SKM-1 (cell line): ENCODE data around the gene DNAJC15.
"Not testable (repeated sequence)": the region's sequence is repeated elsewhere in the genome, so short reads cannot be mapped to it uniquely, and the experiment has no call there.

ENCODE experiments used
- DNase-seq: peaks from one replicate; lab custom pipeline; 2025; ENCODE audit not compliant: unreplicated experiment; lab: John Stamatoyannopoulos, UW

The DNAJC15 gene

DNA sequence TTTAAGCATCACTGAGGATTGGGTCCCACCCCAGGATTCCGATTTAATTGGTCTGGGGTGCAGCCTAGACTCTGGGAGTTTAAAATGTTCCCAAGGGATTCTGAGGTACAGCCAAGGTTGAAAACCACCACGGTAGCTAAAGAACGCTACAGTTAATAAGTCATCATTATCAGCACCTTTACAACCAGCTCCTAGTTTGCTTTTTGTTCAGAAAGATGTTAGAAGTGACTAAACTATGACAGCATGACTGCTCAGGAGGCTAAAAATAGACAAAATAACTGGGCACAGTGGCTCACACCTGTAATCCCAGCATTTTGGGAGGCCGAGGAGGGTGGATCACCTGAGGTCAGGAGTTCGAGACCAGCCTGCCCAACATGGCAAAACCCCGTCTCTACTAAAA lies 19.7 kb upstream of the DNAJC15 start:
- DNase-seq = no peak

DNA sequence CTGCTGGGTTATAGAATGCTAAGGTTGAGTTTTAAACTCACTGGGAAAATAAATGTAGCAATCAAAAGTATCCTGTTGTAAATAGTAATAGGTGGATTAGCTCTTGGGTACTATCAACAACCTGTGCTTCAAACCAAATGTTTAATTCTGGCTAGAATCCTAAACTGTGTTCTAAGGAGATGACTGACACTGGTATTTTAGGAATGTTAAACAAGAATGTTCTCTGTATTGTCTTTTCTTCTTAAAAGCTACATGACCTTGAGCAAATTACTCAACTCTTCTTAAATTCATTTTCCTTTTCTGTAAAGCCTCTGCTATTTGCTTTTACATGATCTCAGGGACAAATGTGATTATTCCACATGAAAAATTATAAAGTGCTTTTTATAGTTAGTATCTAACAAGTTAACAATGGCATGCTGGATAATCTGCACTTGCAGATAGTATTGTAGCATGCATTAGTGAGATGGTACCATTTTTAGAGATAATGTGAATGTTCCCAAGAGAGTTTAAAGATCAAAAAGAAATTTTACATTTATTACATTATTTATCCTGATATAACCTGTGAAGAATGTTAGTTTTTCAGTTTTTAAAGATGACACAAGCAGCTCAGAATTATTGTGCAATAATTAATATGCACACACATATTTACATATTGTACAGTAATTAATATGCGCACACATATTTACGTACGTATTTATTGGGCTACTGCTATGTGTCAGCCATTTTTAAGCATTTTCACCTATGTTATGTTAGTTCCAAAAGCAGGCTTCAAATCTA lies 17.7 kb upstream of the DNAJC15 start:
- no peak for DNase-seq

DNA sequence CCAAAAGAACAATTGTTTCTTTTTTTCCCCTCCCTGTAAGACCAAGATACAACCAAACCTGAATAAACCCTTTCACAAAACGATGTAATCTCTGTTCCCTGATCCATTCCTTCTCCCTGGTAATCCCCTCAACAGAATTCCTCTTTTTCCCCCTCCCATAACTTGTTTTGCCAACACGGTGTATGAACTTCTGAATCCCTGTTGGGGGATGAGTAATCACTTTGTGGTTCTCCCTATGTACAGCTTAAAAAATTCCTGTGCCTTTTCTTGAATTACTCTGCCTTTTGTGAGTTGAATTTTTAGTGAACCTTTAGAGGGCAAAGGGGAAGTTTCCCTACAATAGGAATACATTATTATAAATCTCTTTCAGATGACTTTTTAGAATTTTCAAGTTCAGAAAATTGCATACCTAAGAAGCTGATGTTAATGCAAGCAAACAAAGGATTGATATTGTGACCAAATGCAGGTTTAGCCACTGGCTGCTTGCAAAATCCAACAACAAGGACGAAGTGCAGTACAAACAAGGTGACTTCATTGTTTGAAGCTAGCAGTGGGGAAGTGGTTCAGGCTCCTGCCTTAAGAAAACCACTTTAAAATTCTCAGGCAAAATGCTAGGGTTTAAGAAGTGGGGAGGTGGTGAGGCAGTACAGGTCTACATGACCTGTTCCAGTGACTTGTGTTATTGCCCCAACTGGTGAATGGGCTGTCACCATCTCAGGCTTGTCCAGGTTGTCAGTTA lies 16.3 kb upstream of the DNAJC15 start:
- DNase-seq = no peak

DNA sequence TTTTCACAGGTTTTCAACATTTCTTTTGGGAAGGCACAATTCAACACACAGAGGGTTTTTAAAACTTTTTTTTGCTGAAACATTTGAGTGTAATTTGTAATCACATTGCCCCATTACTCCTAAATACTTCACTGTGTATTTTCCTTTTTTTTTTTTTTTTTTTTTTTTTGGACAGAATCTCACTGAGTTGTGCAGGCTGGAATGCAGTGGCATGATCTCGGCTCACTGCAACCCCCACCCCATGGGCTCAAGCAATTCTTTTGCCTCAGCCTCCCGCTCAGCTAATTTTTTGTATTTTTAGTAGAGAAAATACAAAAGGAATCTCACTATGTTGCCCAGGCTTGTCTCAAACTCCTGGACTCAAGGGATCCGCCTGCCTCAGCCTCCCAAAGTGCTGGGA lies 14.8 kb upstream of the DNAJC15 start:
- no peak for DNase-seq

DNA sequence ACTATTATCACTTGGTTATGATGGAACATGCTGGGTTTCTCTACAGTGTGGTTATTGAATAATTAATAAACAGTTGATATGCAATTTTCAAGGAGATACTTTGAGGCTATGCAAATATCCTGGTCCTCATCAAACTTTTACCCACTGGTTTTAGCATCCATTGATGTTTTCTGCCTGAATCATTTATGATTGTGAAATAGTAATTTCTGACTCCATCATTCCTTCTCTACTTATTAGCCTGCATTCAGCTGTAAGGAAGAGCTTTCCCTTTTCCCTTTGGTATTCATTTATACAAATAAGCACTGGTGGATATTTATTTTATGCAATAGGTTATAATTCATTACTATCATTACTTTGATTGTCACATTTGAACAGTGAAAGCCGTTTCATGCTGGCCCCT lies 13.9 kb upstream of the DNAJC15 start:
- DNase-seq = no peak

DNA sequence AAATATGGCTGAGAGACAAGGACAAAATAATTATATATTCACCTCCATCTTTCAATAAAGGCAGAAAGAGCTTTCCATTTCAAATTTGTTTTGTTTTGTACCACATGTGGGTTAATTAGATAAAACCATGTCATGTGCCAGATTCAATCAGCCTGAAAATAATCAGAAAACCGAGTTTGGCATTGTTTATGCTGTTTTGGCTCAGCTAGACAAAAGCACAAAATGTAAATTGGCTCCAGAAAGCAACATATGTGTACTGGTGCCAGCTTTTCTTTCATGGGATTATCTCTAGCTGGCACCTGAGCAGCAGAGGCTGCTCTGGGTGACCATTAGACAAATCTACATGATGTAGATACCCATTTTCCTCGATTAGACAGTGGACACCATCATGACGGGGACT lies 9.2 kb upstream of the DNAJC15 start:
- DNase-seq = no peak

DNA sequence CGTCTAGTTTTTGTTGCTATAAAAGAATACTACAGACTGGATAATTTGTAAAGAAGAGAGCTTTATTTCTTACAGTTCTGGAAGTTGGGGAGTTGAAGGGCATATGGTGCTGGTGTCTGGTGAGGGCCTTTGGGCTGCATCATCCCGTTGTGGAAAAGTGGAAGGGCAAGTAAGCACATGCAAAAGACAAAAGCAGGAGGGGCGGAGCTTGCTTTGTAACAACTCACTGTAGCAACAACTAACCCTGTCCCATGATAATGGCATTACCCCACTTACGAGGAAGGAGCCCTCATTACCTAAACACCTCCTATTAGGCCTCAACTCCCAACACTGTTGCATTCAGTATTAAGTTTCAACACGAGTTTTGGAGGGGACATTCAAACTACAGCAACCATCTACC lies 7.2 kb upstream of the DNAJC15 start:
- no peak for DNase-seq

DNA sequence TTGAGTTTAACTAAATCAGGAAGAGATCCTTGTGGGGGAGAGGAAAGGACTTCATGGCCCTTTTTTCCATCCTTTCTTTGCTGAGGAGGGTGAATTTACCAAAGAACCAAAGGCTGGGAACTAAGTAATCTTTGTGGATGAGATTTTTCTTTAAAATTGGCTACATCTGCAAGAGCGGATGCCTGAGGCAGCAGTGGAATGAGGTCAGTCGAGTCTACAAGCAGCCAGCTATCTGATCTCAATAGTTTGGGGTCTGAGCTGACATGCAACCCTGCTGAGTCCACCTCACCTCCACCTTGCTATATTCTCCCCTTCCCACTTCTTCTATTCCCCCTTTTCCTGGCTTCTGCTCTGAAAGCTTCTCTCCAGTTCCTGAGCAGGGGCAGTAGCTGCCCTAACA lies 3.6 kb upstream of the DNAJC15 start:
- no peak for DNase-seq

DNA sequence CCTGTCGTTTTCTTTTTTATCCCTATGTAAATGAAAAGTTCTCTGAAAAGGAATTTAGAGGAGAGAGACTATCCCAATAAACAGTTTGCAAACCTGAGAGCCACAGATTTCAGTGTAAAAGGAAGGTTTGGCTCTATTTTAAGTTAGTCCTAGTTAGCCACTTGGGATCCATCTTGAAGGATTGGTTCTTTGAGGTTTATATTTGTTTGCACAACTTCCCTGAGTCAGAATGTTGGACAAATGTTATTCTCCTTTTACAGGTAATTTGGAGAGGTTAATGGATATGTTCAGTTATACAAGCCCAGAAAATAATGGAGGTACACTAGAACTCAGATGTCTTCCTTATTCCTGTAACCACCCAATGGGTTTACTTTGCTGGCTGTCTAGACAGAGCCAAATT lies 2.6 kb upstream of the DNAJC15 start:
- no peak for DNase-seq

DNA sequence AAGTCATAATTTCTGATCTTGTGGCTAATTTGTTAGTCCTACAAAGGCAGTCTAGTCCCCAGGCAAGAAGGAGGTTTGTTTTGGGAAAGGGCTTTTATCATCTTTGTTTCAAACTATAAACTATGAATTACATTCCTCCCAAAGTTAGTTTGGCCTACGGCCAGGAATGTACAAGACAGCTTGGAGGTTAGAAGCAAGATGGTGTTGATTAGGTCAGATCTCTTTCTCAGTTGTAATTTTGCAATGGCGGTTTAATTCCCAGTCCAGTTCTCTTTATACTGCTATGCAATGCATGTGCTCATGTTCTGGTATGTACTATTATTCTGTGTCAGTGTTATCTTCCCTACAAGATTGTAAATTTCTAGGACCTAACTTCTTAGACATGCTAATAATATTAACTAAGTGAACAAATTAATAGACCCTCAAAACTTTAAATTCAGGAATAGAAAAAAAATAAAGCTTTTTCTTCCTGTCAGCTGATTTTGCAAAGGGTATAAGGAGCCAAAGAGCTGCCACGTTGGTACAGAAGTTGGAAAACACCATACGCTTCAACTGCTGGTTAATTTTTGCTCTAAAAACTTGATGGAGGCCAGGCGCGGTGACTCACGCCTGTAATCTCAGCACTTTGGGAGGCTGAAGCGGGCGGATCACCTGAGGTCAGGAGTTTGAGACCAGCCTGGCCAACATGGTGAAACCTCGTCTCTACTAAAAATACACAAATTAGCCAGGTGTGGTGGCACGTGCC lies 1.3 kb upstream of the DNAJC15 start:
- no peak for DNase-seq

DNA sequence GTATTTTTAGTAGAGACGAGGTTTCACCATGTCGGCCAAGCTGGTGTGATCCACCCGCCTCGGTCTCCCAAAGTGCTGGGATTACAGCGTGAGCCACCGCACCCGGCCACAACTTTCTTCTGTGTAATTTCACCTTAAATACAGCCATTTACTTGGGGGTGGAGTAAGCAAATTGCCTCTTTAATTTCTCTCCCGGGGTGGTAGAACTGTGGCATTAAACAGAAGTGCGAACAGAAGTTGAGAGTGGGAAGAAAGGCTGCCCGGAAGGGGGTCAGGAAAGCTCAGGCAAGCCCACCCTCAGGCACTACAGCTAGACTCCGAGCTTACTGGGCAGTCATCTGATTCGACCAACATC lies 475 bp upstream of the DNAJC15 start:
- no peak for DNase-seq

DNA sequence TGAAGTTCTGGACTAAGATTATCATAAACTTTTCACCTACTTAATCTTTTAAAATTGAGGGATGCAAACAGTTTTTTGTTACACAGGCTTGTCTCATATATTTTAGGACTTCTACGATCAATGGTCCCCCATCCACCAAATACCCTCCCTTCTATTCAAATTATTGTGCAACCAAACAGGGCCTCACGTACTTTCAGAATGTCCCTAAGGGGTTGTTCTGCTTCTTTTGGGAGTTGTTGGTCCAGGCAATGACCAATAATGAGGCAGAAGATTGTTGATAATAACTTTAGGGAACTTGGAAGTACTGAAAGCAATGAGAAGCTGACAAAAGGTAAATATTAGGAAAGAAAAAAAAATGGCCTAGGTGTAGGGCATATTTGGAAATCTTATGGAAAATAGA lies 2.9 kb downstream of the DNAJC15 start:
- no peak for DNase-seq

DNA sequence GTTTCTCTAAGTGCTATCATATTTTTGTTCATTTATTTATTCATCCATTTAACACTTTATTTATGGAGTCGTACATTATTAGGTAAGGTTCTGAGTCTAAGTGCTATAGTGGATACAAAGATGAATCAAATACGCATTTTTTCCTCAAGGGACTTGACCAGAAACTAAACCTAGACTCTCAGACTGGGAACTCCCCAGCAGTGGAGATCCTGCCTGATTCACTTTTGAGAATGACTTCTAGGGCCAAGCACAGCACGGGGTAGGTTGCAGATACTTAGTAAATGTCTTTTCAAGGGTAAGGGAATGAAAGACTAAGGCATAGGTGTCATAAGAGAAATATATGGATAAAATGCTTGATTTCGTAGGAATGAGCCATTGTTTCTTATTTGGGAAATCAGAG lies 7.2 kb downstream of the DNAJC15 start:
- DNase-seq = no peak

DNA sequence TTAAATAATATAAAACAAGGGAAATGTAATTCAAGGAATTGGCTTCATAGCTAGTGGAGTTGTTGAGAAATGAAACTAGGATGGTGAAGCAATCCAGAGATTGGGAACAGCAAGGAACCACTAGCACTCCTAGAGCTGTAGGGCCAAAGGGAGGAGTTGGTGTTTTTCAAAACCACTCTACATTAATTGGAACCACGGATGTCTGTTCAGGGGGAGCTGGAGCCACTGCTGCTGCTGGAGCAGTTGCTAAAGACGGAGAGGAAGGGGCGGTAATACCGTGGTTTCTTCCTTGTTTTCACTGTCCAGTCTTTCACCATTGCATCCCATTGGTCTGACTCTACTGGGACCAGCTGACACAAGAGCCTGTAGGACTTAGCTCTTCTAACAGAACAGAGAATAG lies 8.5 kb downstream of the DNAJC15 start:
- DNase-seq = no peak

DNA sequence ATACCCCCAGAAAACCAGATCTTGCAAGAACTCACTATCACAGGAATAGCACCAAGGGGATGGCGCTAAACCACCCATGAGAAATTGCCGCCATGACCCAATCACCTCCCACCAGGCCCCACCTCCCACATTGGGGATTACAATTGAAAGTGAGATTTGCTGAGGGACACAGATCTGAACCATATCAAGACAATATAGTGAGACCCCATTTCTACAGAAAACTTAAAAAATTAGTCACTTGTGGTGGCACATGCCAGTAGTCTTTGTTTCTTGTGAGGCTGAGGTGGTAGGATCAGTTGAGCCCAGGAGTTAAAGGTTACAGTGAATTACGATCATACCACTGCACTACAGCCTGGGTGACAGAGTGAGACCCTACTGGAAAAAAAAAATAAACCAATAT lies 9.7 kb downstream of the DNAJC15 start:
- DNase-seq = no peak

DNA sequence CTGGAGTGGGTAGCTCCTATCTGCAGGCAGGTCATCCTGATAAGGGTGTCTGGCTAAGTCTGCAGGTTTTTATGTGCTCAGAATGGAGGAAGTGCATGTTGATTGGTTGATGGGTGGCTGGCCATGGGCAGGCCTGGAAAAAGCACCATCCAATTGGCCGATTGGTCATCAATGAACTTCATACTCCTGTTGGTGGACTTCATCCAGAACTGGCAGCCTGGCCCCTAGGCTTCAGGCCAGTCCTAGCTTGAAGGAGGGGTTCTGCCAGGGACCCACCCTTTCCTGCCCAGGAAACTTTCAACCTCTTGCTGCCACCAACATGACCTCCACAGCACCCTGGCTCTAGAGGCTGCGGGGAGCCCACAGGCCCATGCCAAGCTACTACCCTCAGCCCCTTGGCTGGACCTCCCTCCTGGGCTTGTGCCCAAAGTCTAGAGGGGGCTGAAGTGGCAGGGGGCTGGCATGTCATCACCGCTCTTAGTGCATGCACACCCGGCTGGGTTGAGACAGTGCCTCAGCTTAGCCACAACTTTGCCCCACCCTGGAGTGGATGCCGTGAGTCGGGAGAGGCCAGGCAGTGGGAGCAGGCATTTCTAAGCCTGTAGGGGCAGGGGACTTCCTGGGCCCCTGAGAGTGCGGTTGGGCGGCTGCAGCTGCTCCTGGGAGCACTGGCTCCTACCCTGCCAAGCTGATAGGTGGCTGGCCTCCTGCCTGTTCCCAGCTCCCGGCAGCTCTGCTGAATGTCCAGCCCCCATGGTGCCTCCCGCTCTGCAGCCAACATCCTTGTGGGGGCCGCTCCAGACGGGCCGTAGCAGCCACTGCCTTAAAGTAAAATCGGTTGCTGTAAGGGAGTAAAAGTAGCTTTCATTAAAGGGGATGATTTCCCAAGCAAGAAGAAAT lies 13.2 kb downstream of the DNAJC15 start:
- DNase-seq = no peak

DNA sequence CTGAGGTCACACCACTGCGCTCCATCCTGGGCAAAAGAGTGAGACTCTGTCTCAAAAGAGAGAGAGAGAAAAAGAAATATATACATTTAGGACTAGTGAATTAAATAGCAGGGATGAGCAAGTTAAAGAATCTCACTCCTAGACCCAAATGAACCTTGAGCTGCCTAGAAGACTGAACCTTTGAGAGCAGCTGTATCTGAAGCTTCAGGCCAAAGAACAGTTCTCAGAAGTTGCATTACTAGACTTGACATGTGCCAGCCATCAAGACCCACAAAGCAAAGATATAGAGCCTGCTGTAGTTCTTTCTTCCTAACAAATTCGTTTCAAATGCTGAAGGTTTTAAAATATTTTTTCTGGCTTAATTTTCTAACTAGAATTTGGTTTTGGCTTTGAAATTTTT lies 16.6 kb downstream of the DNAJC15 start:
- DNase-seq = no peak

DNA sequence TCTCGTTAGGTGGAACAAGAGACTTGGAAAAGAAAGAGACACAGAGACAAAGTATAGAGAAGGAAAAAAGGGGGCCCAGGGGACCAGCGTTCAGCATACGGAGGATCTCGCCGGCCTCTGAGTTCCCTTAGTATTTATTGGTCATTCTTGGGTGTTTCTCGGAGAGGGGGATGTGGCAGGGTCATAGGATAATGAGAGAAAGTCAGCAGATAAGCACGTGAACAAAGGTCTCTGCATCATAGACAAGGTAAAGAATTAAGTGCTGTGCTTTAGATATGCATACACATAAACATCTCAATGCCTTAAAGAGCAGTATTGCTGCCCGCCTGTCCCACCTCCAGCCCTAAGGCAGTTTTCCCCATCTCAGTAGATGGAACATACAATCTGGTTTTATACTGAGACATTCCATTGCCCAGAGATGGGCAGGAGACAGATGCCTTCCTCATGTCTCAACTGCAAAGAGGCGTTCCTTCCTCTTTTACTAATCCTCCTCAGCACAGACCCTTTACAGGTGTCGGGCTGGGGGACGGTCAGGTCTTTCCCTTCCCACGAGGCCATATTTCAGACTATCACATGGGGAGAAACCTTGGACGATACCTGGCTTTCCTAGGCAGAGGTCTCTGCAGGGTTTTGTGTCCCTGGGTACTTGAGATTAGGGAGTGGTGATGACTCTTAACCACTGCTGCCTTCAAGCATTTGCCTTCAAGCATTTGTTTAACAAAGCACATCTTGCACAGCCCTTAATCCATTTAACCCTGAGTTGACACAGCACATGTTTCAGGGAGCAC lies 17.4 kb downstream of the DNAJC15 start:
- DNase-seq = not testable (repeated sequence)

DNA sequence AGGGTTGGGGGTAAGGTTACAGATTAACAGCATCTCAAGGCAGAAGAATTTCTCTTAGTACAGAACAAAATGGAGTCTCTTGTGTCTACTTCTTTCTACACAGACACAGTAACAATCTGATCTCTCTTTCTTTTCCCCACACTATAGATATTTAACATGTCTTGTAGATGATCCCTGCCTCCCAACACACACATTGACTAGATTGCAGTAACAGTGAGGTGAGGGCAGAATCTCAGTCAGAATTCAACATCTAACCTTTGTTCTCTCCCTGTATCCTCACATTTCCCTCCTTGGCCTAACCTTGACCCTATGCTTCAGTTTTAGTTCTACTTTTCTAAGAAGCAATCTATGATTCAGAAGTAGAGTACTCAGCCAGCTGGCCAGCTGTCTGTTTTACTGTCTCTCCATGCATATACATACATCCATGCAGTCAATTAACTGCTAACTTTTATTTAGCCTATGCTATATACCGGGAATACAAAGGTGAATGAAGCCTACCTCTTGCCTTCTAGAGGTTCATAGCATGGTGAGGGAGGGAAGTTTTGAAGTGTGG lies 18.1 kb downstream of the DNAJC15 start:
- no peak for DNase-seq

DNA sequence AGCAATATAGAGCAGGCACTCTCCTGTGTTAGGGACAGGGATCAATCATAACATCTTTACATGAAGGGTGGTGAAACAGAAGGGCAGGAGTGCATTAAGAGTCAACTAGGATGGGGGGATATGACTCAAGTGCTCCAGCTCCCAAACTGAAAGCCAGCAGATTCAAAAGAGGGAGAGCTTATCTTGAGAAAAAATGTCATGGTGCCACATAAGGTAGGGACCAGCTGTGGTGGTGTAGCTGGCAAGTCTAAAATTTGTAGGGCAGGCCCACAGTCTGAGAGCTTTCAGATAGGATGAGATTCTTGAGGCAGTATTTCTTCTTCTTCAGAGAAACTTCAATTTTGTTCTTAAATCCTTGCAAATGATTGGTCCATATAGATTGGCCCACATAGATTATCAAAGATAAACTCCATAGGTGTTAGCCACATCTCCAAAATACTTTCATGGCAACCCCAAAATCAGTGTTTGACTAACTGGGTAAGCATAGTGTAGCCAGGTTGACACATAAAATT lies 19.1 kb downstream of the DNAJC15 start:
- DNase-seq = no peak
